ENCODE results near the gene SNX5.

DNA sequence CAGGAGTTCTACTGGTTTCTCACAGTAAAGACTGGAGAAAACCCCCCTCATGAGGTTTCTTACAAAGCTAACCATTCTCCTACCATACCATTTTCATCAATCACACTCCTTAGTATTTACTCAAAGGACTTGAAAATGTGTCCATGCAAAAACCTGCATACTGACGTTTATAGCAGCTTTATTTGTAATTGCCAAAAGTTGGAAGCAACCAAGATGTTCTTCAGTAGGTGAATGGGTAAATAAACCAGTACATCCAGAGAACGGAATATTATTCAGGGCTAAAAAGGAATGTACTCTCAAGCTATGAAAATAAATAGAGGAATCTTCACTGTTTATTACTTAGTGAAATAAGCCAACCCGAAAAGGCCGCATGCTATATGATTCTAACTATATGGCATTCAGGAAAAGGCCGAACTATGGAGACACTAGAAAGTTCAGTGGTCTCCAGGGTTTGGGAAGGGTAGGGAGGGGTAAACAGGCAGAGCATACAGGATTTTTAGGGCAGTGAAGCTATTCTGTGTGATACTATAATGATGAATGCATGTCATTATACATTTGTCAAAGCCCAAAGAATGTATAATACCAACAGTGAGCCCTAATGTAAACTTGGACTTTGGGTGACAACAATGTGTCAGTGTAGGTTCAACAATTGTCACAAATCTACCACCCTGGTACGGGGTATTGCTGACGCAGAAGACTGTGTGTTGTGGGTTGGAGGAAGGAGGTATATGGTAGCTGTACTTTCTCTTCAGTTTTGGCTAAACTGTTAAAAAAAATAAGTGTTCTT, 50.6 kb downstream of the SNX5 start:
- TF ChIP-seq, protein P1, sequence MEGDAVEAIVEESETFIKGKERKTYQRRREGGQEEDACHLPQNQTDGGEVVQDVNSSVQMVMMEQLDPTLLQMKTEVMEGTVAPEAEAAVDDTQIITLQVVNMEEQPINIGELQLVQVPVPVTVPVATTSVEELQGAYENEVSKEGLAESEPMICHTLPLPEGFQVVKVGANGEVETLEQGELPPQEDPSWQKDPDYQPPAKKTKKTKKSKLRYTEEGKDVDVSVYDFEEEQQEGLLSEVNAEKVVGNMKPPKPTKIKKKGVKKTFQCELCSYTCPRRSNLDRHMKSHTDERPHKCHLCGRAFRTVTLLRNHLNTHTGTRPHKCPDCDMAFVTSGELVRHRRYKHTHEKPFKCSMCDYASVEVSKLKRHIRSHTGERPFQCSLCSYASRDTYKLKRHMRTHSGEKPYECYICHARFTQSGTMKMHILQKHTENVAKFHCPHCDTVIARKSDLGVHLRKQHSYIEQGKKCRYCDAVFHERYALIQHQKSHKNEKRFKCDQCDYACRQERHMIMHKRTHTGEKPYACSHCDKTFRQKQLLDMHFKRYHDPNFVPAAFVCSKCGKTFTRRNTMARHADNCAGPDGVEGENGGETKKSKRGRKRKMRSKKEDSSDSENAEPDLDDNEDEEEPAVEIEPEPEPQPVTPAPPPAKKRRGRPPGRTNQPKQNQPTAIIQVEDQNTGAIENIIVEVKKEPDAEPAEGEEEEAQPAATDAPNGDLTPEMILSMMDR (IDR thresholded peaks at IDR 0.05 in 4 of 5, conservative IDR thresholded peaks at IDR 0.05 in 1 of 5) = no peak
- no peak for TF ChIP-seq POLR2A (IDR thresholded peaks at IDR 0.05)

All from gastrocnemius medialis (tissue), 4 donors.